ENCODE results near the gene FBRSL1. TPM values are rescaled to one million over a fixed set of nuclear protein-coding genes. Genes with fewer than 3 reads are reported as not detected.

The FBRSL1 gene
- total and polyA plus RNA-seq, 2 of the 8 experiments (the other 6 are each of a cell fraction or from before 2014, with no cell fraction given): 18.4 to 109 TPM

GRCh38 chr12:132479291-132479690 lies 10.7 kb upstream of the FBRSL1 start (continued):
- no peak for TF ChIP-seq SUZ12 (IDR thresholded peaks at IDR 0.05; ENCODE audit: low read length)
- no peak for TF ChIP-seq TAF1 (IDR thresholded peaks at IDR 0.05; ENCODE audit: low read depth, low read length)
- TF ChIP-seq CBX8 (IDR thresholded peaks at IDR 0.05; ENCODE audit: borderline replicate concordance, low read depth, low read length): no peak
